Measurements from ENCODE around the gene SLC22A13.
"Not testable (repeated sequence)": the region's sequence is repeated elsewhere in the genome, so short reads cannot be mapped to it uniquely, and the experiment has no call there.

Gene SLC22A13

DNA sequence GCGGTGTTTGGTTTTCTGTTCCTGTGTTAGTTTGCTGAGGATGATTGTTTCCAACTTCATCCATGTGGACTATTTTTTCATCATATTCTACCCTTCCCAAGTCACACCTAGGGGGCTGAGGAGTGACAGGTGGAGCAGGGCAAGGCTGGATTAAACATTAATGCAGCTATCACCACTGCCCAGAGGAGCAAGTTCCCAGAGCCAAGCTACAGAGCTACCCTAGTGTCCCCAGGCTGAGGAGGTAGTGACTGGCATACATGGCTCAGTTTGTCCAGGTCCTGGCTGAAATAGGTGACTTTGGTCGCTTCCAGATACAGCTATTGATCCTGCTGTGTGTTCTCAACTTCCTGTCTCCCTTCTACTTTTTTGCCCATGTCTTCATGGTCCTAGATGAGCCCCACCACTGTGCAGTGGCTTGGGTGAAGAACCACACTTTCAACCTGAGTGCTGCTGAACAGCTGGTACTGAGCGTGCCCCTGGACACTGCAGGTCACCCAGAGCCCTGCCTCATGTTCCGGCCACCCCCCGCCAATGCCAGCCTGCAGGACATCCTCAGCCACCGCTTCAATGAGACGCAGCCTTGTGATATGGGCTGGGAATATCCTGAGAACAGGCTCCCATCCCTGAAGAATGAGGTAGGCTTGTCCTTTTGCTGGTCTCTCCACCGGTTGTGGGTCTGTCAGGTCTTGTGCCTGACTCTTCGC, at the start of gene SLC22A13:
TSS of gene SLC22A13 (plus strand) at position 209 of the 704 bp plus-strand sequence. CDS start at position 258, 49 bp downstream.
- DNase-seq (ENCODE audit: low spot score): no peak

- no peak for DNase-seq (ENCODE audit: low spot score)
Observed at GRCh38 chr3:38219609-38220197, 45.9 kb upstream of the SLC22A13 start.

- no peak for DNase-seq (ENCODE audit: low spot score)
Observed at GRCh38 chr3:38221005-38221404, 44.6 kb upstream of the SLC22A13 start.

GRCh38 chr3:38222032-38222634, 43.5 kb upstream of the SLC22A13 start:
- DNase-seq (ENCODE audit: low spot score): no peak

DNA sequence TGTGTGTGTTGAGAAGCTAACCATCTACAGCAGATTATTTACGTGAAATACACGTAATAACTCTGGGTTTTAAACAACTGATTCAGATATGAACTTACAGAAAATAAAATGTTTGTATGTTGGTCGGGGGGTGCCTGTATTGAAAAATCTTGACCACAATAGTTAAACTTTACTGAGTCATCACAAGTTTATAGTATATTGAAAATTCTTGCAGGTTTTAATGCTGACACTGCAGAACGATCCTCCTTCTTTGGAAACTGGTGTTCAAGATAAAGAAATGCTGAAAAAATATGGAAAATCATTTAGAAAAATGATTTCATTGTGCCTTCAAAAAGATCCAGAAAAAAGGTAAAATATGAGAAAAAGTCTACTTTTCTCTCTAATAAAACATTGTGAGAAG, 41.3 kb upstream of the SLC22A13 start:
- DNase-seq (ENCODE audit: low spot score): no peak

DNA sequence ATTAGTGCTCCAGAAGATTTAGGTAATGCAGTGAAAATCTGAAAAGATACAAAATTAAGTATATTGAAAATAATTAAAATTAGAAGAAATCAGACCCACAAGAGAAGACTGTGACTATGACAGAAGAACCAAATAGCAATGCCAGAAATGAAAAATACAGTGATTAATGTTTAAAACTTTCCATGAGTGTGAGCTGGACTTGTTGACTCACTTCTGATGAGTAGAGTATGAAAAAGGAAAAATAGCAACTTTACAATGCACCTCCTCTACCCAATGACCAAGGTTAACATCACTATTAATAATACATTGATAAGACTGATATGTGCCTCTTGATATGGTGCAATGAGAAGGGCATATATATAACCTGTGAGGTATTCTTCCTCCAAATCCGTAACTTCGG, 39.3 kb upstream of the SLC22A13 start:
- DNase-seq (ENCODE audit: low spot score): no peak

DNA sequence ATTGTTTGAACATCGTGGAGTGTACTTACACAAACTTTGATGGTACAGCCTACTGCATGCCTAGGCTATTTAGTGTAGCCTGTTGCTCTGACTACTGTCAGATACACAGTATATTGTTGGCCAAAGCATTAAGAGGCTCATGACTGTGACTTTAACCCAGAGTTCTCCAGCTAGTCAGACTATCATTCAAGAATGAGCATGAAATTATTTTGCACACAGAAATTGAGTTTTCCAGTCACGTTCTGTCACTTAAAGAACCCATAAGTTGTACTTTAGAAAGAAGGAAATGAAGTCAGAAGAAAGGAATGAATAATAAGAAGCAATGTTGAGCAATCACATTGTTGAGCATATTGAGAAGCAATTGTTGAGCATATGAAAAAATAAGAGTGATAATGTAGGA, 37.6 kb upstream of the SLC22A13 start:
- peak; percentile 15 for DNase-seq (ENCODE audit: low spot score)

- DNase-seq (ENCODE audit: low spot score): no peak
Observed at GRCh38 chr3:38229036-38229435, 36.6 kb upstream of the SLC22A13 start.

DNA sequence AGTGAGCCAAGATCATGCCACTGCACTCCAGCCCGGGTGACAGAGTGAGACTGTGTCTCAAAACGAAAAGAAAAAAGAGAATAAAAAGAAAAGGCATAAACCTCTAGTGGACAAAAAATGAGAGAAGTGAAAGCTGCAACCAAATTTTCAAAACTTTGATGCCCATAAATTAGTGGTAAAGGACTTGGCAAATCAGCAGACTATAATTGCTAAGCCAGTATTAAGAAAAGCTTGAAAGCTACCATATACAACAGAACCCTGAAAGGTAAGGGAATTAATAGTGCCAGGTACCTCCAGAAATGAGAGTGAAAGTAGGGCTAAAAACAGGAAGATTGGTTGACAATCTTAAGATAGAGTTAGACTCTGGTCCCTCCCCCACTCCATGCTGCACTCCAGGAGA, 32.9 kb upstream of the SLC22A13 start:
- no peak for DNase-seq (ENCODE audit: low spot score)

- no peak for DNase-seq (ENCODE audit: low spot score)
Observed at GRCh38 chr3:38235466-38235865, 30.1 kb upstream of the SLC22A13 start.

DNA sequence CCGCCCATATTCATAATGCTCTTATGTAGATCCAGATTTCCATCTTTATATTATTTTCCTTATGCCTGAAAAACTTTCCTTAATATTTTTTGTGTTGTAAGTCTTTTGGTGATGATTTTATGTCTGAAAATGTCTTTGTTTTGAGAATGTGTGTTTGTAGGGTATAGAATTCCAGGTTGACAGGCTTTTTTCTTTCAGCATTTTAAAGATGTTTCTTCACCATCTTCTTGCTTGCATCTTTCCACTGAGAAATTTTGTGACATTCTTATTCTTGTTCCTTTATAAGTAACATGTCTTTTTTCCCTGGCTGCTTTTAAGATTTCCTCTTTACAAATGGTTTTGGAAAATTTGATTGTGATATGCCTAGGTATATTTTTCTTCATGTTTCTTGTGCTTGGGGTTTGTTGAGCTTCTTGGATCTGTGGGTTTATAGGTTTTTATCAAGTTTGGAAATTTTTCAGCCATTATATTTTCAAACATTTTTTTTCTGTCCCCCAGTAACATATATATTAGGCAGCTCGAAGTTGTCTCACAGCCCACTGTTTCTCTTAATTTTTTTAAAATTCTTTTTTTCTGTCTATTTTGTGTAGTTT, 27.1 kb upstream of the SLC22A13 start:
- DNase-seq (ENCODE audit: low spot score): no peak

GRCh38 chr3:38242812-38243211, 22.8 kb upstream of the SLC22A13 start:
- not testable (repeated sequence) for DNase-seq (ENCODE audit: low spot score)

DNA sequence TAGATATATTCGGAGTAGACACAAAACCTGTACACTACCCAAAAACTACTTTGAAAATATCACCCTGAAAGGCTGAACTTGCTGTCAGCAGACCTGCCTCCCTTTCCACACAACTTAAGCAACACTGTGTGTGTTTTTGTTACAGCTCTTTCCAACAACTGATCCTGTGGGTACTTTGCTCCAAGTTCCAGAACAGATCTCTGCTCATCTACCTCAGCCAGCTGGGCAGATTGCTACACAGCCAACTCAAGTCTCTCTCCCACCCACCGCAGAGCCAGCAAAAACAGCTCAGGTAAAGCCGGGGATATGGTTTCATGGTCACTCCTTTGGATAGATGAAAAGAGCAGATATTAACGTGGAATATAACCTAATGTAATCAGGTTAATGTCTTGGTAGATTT, 19.7 kb upstream of the SLC22A13 start:
- DNase-seq (ENCODE audit: low spot score): no peak

DNA sequence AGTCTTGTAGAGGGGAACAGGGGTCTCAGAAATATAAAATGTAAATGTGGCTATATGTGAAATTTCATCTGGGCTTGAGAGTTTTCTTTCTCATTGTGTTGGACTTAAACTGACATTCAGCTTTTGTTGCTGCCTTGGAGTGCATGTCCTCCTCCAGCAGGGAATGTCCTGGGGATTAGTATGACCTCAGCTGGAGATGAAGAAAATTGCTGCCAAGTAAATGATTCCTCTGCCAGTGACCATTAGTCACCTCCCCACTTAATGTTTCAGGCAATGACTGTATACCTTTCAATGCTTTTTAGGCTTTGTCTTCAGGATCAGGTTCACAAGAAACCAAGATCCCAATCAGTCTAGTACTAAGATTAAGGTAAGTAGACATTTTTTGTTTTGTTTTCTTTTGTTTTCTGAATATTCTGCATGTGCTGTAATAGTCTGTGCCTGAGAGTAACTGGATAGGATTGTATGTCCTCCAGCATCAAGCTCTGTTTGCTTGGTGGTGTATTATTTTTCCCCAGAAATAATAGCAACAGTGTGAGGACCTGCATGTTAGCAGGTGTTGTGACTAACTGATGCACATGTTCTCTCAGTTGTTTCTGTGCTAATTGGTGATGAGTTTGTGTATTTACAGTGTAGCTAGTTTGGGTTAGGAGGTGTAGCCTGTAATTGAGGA, 18.1 kb upstream of the SLC22A13 start:
- peak; percentile 77 for DNase-seq (ENCODE audit: low spot score)

GRCh38 chr3:38250198-38250597, 15.4 kb upstream of the SLC22A13 start:
- no peak for DNase-seq (ENCODE audit: low spot score)

- no peak for DNase-seq (ENCODE audit: low spot score)
Observed at GRCh38 chr3:38251197-38251596, 14.4 kb upstream of the SLC22A13 start.

GRCh38 chr3:38253704-38254103, 11.9 kb upstream of the SLC22A13 start:
- DNase-seq (ENCODE audit: low spot score): no peak

- DNase-seq (ENCODE audit: low spot score): no peak
Observed at GRCh38 chr3:38254872-38255271, 10.7 kb upstream of the SLC22A13 start.

- DNase-seq (ENCODE audit: low spot score): no peak
Observed at GRCh38 chr3:38255627-38256026, 10.0 kb upstream of the SLC22A13 start.

- no peak for DNase-seq (ENCODE audit: low spot score)
Observed at GRCh38 chr3:38257583-38257982, 8.0 kb upstream of the SLC22A13 start.

- DNase-seq (ENCODE audit: low spot score): no peak
Observed at GRCh38 chr3:38260474-38260873, 5.1 kb upstream of the SLC22A13 start.

DNA sequence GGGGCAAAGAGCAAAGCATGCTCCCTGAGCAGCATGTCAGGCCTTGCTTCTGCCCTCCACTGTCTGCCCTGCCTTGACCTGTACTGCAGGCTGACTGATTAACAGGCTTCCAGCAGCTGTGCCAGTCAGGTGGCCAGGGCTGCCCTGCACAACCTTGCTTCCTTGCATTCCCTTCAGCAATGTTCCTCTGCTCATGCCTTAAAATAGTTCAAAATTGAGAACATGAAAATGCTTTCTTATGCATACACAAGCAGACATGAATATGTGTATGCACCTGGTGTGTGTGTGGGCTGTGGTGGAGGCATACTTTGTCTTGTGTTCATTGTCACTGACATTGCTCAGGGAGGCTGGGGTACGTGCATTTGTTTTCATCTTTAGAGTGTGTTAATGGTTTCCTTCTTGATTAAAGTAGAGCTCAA, 1.2 kb upstream of the SLC22A13 start:
- no peak for DNase-seq (ENCODE audit: low spot score)

DNA sequence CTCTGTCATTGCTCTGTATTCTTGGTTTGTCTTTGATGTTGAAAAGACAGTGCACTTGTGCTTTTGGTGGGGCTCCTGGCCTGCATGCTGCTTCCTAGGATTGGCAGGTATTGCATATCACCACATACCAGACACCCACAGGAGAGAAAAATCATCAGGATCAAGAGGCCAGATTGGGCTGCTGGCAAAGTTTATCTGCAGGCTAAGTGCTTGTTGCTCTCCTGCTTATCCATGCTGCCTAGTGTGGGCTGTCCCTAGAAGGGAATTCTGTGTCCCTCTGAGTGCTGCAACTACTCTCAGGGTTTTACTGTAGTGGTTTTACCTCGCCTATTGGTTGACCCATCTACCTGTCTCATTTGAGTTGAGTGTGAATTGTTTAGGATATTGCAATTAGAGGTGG, 833 bp upstream of the SLC22A13 start:
- DNase-seq (ENCODE audit: low spot score): no peak

All from AG08396 (cell line).